Suppressor macrophage treated with lipopolysaccharide for 1 hour (primary cell): ENCODE results near the gene GMPR2.
A peak's percentile ranks its signal among the peaks of the same experiment; 100 is the strongest.

ENCODE experiments used
- DNase-seq, 3 donors: peaks; one replicate each; pipeline ENCODE4 v3.0.0-alpha.2; 2020 to 2022

GMPR2 gene

GRCh38 chr14:24270537-24271133, 37.9 kb downstream of the GMPR2 start:
- DNase-seq: no peak

- peak; percentile 88 to 95 (median 93) for DNase-seq
These were observed 38.6 kb downstream of the GMPR2 start, which contains the start of gene RABGGTA for GRCh38 chr14:24271134-24271833. TSS of gene RABGGTA (minus strand) at chr14:24271597. CDS start at chr14:24271115, 482 bp downstream.

- no peak for DNase-seq
These were observed 39.1 kb downstream of the GMPR2 start for GRCh38 chr14:24271834-24272263.

GRCh38 chr14:24272467-24272866, 39.7 kb downstream of the GMPR2 start:
- peak in 1 of 3 donors; percentile 26 for DNase-seq

GRCh38 chr14:24273422-24273998, 40.8 kb downstream of the GMPR2 start:
- DNase-seq: peak in 2 of 3 donors; percentile 35 to 43

GRCh38 chr14:24274101-24274543, 41.4 kb downstream of the GMPR2 start:
- DNase-seq: peak; percentile 73 to 88 (median 85)

- peak in 1 of 3 donors; percentile 28 for DNase-seq
These were observed 44.3 kb downstream of the GMPR2 start for GRCh38 chr14:24277071-24277470.

- peak; percentile 80 to 85 (median 84) for DNase-seq
These were observed 45.0 kb downstream of the GMPR2 start for GRCh38 chr14:24277606-24278321.

- DNase-seq: no peak
These were observed 45.7 kb downstream of the GMPR2 start for GRCh38 chr14:24278424-24278823.

- DNase-seq: peak; percentile 70 to 84 (median 82)
These were observed 46.8 kb downstream of the GMPR2 start for GRCh38 chr14:24279301-24280186.

GRCh38 chr14:24280797-24281460, 48.2 kb downstream of the GMPR2 start:
- peak in 1 of 3 donors; percentile 30 for DNase-seq

- DNase-seq: peak; percentile 37 to 54 (median 44)
These were observed 48.9 kb downstream of the GMPR2 start for GRCh38 chr14:24281636-24282035.

- no peak for DNase-seq
These were observed 50.0 kb downstream of the GMPR2 start for GRCh38 chr14:24282736-24283135.

- no peak for DNase-seq
These were observed 51.2 kb downstream of the GMPR2 start for GRCh38 chr14:24283796-24284460.

GRCh38 chr14:24284501-24285035, 51.8 kb downstream of the GMPR2 start:
- DNase-seq: no peak

- DNase-seq: no peak
These were observed 52.6 kb downstream of the GMPR2 start for GRCh38 chr14:24285351-24285750.

- no peak for DNase-seq
These were observed 54.3 kb downstream of the GMPR2 start for GRCh38 chr14:24286996-24287395.
